Activated naive CD4-positive, alpha-beta T cell treated with anti-CD3 and anti-CD28 coated beads for 36 hours (primary cell): Measurements from ENCODE around the gene UNC5B. TPM values are rescaled to one million over a fixed set of nuclear protein-coding genes. Genes with fewer than 3 reads are reported as not detected.

ENCODE experiments used
- CTCF ChIA-PET: fragments of 350-600 bp; sonication (Branson Sonifier 250); formaldehyde crosslinking; loops from one replicate; lab custom pipeline; 2021; ENCODE audit warnings: antibody characterized with exemption; lab: Charles Lee
- DNase-seq: peaks from one replicate; pipeline ENCODE4 v3.0.0-alpha.2; 2020
- H3K27ac Mint-ChIP-seq: one replicate; pipeline ENCODE4 v1.8.0; 2021; ENCODE audit warnings: mild to moderate bottlenecking, mixed read lengths
- H3K27me3 Mint-ChIP-seq: one replicate; pipeline ENCODE4 v1.8.0; 2021; ENCODE audit warnings: low read depth, mixed read lengths
- H3K36me3 Mint-ChIP-seq: one replicate; pipeline ENCODE4 v1.8.0; 2021; ENCODE audit warnings: low read depth, mixed read lengths
- H3K4me1 Mint-ChIP-seq: one replicate; pipeline ENCODE4 v1.8.0; 2021; ENCODE audit warnings: low read depth, mixed read lengths
- H3K4me3 Mint-ChIP-seq: one replicate; pipeline ENCODE4 v1.8.0; 2021; ENCODE audit warnings: mild to moderate bottlenecking, moderate library complexity, mixed read lengths
- H3K9me3 Mint-ChIP-seq: one replicate; pipeline ENCODE4 v1.8.0; 2021; ENCODE audit warnings: mixed read lengths
- intact Hi-C: fragments of 100-400 bp; cut with micrococcal nuclease; formaldehyde crosslinking; loops from one replicate; pipeline ENCODE4 v1.15.1; 2023
- total RNA-seq, 2 experiments: library from RNA; stranded (reverse); gene quantifications; one replicate each; pipeline ENCODE4 v1.2.3, GENCODE V29; 2021

Gene UNC5B
- total RNA-seq, 2 experiments from 2014 or later = 0.05 TPM

DNA sequence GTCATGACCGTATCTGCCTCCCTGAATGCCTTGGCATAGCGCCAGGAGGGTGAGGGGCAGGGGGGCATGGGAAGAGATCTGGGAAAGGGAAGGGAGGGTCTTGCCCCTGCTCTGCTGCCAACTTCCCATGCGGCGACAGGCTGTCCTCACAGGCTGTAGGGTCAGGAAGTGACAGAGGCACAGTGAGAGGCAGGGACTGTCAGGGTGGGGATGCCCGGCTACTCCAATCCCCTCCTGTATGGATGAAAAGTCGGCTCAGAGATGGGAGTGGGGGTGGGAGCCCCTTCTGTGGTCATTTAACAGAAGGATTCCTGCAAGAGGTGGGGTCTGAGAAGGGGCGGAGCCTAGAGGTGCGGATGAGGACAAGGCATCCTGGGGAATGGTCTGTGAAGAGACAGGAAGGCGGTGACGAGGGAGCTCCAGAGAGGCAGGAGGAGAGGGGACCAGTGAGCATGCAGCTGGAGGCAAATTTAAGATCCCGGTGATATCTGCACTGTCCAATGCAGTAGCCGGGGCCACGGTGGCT is 20.8 kb upstream of the UNC5B start:
- Mint-ChIP-seq H3K9me3 (no peaks in the 10 kb centered on the region), H3K36me3 (no peaks in the 10 kb centered on the region), H3K4me1 (no peaks in the 10 kb centered on the region), H3K27ac (no peak overlapping the region), H3K27me3 (no peaks in the 10 kb centered on the region), H3K4me3 (no peak overlapping the region)
- no peak for DNase-seq
- intact Hi-C loops = no loop called here
- CTCF ChIA-PET = no interaction called here

DNA sequence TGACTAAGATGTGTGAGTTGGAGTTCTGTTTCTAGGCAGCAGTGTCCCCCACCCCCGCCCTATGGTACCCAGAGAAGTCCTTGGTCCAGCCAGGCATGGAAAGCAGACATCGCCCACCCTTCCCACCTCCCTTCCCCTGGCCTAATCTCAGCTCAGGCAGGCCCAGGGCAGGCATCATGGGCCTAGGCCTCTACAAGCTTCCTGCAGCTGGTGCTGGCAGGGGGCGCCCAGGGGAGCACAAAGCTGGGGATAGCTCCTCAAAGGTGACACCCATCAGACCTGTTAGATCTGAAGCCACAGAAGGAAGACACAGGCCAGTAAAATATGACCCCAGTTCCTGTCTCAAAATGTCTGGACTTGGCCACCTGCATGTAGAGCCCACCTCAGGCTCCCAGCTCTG is 18.9 kb upstream of the UNC5B start:
- no peaks in the 10 kb centered on the region for H3K36me3 Mint-ChIP-seq
- peaks cover 12% of the 10 kb centered on the region for H3K9me3 Mint-ChIP-seq
- H3K4me3 Mint-ChIP-seq = no peak overlapping the region
- no peaks in the 10 kb centered on the region for H3K4me1 Mint-ChIP-seq
- no peak overlapping the region for H3K27ac Mint-ChIP-seq
- no peaks in the 10 kb centered on the region for H3K27me3 Mint-ChIP-seq
- CTCF ChIA-PET = no interaction called here
- no peak for DNase-seq
- intact Hi-C loops = no loop called here

DNA sequence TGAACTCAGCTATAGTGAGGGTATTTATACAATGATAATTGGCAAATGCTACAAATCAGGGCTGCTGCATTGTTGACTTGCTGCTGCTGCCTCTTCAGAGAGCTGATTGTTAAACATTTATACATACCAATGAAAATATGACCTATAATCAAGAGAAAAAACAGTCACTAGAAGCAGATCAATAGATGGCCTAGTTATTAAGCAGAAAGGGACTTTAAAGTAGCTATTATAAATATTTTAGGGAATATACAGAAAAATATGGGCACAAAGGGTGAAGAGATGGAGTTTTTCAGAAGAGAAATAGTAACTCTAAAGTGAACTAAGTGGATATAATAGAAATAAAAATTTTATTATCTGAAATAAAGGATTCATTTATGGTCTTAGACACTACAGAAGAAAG is 14.4 kb upstream of the UNC5B start:
- Mint-ChIP-seq H3K36me3 (no peaks in the 10 kb centered on the region), H3K4me3 (no peak overlapping the region), H3K9me3 (peaks cover 17% of the 10 kb centered on the region), H3K27me3 (peaks cover 2% of the 10 kb centered on the region), H3K4me1 (no peaks in the 10 kb centered on the region), H3K27ac (no peak overlapping the region)
- no peak for DNase-seq
- CTCF ChIA-PET = no interaction called here
- intact Hi-C loops = no loop called here

DNA sequence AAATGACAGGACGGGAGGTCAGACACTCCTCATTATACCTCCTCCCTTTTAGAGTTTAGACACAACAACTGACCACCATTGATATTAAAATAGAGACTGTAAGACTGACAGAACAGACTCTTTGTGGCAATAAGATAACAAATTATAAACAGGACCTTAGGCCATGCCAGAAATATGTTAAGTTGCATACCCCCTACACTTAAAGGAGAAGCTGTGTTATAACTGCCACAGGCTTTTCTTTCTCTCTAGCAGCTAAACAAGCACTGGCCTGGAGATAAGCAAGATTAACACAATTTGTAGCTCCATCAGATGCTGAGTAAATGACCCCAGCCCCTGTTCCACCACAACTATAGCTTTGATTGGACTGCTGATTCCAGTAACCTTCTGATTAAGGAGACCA is 10.5 kb upstream of the UNC5B start:
- Mint-ChIP-seq H3K9me3 (peaks cover 16% of the 10 kb centered on the region), H3K4me3 (no peak overlapping the region), H3K36me3 (no peaks in the 10 kb centered on the region), H3K27me3 (peaks cover 2% of the 10 kb centered on the region), H3K27ac (no peak overlapping the region), H3K4me1 (no peaks in the 10 kb centered on the region)
- DNase-seq = no peak
- intact Hi-C loops = loop anchor here (10.0 kb wide), 2 partner anchors 107 to 387 kb away; partner anchors contain the start of gene SGPL1
- CTCF ChIA-PET = no interaction called here

DNA sequence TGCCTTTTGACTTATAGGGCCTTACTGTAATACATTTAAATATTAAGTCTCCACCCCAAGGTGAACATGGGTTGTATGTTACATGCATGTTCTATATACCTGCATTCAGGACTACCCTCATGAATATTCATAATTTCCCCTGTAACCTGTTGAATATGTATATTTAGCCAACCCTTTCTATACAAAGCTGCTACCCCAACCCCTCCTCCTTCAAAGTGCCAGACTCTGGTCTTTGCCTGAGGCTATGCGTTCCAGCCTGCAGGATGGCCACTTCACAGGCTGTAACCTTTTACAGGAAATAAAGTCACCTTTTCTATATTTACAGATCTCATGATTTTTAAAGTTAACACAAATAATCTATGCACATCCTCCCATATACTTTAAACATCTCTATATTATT is 10.1 kb upstream of the UNC5B start:
- intact Hi-C loops = loop anchor here (10.0 kb wide), 2 partner anchors 108 to 388 kb away; partner anchors contain the start of gene SGPL1
- H3K27ac Mint-ChIP-seq = no peak overlapping the region
- no peak overlapping the region for H3K4me3 Mint-ChIP-seq
- CTCF ChIA-PET = no interaction called here
- H3K27me3 Mint-ChIP-seq = peaks cover 5% of the 10 kb centered on the region
- peaks cover 11% of the 10 kb centered on the region for H3K9me3 Mint-ChIP-seq
- DNase-seq = no peak
- no peaks in the 10 kb centered on the region for H3K36me3 Mint-ChIP-seq
- no peaks in the 10 kb centered on the region for H3K4me1 Mint-ChIP-seq

DNA sequence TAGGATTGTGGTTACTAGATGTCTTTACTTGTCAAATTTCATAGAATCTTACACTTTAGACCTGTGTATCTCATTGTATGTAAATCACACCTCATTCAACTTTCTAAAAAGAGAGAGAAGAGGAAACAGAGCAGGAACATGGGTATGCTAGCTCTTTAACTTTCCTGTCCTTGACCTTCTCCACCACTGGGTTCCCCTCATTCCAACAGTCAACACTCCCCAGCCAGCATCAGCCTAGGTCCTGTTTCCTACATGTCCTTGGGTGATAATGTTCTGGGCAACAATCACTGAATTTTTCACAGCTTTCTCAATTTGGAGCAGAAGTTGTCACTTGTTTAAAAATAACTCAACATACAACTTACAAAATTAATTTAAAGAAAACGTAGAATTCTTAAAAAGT is 9.2 kb upstream of the UNC5B start:
- peaks cover 12% of the 10 kb centered on the region for H3K27me3 Mint-ChIP-seq
- intact Hi-C loops = loop anchor here (10.0 kb wide), 2 partner anchors 108 to 388 kb away; partner anchors contain the start of gene SGPL1
- H3K4me1 Mint-ChIP-seq = no peaks in the 10 kb centered on the region
- H3K36me3 Mint-ChIP-seq = no peaks in the 10 kb centered on the region
- H3K9me3 Mint-ChIP-seq = peaks cover 9% of the 10 kb centered on the region
- CTCF ChIA-PET = no interaction called here
- no peak for DNase-seq
- H3K27ac Mint-ChIP-seq = no peak overlapping the region
- no peak overlapping the region for H3K4me3 Mint-ChIP-seq

DNA sequence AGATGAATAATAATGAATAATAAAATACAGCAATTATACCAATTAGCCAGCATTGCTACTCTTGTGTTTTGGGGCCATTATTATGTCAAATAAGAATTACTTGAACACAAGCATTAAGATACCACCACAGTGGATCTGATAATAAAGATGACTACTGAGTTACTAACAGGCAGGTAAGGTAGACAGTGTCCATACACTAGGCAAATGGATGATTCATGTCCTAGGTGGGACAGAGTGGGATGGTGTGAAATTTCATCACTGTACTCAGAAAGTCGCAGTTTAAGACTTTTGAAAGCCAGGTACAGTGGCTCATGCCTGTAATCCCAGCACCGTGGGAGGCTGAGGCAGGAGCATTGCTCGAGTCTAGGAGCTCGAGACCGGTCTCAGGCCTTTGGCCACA is 8.7 kb upstream of the UNC5B start:
- Mint-ChIP-seq H3K36me3 (no peaks in the 10 kb centered on the region), H3K27me3 (peaks cover 13% of the 10 kb centered on the region), H3K4me1 (no peaks in the 10 kb centered on the region), H3K27ac (no peak overlapping the region), H3K9me3 (peaks cover 3% of the 10 kb centered on the region), H3K4me3 (no peak overlapping the region)
- CTCF ChIA-PET = no interaction called here
- intact Hi-C loops = loop anchor here (10.0 kb wide), 2 partner anchors 109 to 389 kb away; partner anchors contain the start of gene SGPL1
- DNase-seq = no peak

DNA sequence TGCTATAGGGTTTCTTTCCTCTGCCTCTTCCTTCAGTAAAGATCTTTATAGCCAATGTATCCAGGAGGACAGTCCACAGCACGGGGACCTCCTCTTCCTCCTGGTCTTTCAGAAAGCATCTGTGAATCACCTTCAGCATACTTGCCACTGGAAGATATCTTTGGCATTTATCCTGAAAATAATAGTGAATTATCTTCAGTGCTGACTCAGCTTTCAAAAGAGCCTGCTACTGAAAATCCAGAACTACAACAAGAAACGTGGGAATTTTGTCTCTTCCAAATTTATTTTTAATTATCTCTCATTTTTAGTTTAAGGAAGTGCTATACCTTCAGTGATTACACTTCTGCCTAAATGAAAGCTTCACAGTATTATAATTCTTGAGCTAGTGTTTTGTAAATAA is 7.6 kb upstream of the UNC5B start:
- Mint-ChIP-seq H3K4me1 (no peaks in the 10 kb centered on the region), H3K27ac (no peak overlapping the region), H3K9me3 (no peaks in the 10 kb centered on the region), H3K4me3 (no peak overlapping the region), H3K36me3 (no peaks in the 10 kb centered on the region), H3K27me3 (peaks cover 16% of the 10 kb centered on the region)
- intact Hi-C loops = loop anchor here (10.0 kb wide), 2 partner anchors 110 to 390 kb away; partner anchors contain the start of gene SGPL1
- CTCF ChIA-PET = interaction anchor here (2.0 kb wide), 1 partner anchor 302 kb away, joined by 6 read pairs; no protein-coding TSS in a partner anchor
- DNase-seq = no peak

DNA sequence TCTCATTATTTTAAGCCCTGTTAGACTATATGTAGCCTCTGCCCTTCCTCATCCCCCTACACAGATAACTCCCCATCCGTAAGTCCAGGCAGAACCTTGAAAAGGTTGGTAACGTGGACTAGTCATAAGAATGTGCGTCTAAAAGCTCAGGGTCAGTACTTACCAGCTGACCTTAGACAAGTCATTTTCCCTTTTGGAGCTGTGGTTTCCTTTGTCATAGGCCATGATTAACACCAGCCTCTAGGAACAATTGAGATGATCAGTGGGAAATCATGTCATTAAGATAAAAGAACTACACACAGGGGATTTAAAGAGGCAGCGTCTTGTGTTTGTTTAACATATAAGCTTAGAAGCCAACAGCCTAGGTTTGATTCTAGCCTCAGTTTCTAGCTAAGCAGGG is 6.9 kb upstream of the UNC5B start:
- no peak overlapping the region for H3K27ac Mint-ChIP-seq
- intact Hi-C loops = loop anchor here (10.0 kb wide), 2 partner anchors 111 to 391 kb away; partner anchors contain the start of gene SGPL1
- CTCF ChIA-PET = interaction anchor here (1.2 to 2.2 kb wide), 3 partner anchors 31 to 303 kb away, joined by 3 to 7 read pairs (median 6); no protein-coding TSS in a partner anchor

DNA sequence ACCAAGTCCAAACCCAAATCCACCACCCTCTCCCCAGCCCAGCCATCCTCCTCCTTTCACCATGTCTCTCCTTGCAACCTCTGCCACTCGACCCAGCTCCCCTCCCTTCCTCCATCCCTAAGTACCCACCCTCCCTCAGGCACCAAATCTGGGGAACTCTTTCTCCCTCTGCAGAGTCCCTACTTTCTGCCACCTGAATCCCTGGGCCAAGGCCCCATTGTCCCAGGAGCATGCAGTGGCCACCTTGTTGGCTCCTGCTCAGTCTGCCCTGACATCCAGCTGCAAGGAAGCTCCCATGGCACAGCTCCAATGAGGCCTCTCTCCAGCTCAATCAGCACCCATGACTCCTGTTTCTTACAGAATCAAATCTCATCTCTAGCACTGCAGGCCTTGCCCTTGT is 5.5 kb upstream of the UNC5B start:
- CTCF ChIA-PET = interaction anchor here (0.7 to 2.2 kb wide), 4 partner anchors 8 to 281 kb away, joined by 3 to 7 read pairs (median 3); no protein-coding TSS in a partner anchor
- Mint-ChIP-seq H3K27me3 (peaks cover 37% of the 10 kb centered on the region), H3K9me3 (no peaks in the 10 kb centered on the region), H3K27ac (no peak overlapping the region), H3K4me1 (no peaks in the 10 kb centered on the region), H3K36me3 (no peaks in the 10 kb centered on the region), H3K4me3 (no peak overlapping the region)
- intact Hi-C loops = loop anchor here (10.0 kb wide), 2 partner anchors 112 to 392 kb away; partner anchors contain the start of gene SGPL1
- no peak for DNase-seq

More for the DNA sequence above, 6.9 kb upstream of the UNC5B start:
- H3K27me3 Mint-ChIP-seq = peaks cover 24% of the 10 kb centered on the region
- no peak for DNase-seq
- no peaks in the 10 kb centered on the region for H3K9me3 Mint-ChIP-seq
- H3K4me1 Mint-ChIP-seq = no peaks in the 10 kb centered on the region
- H3K36me3 Mint-ChIP-seq = no peaks in the 10 kb centered on the region
- no peak overlapping the region for H3K4me3 Mint-ChIP-seq

DNA sequence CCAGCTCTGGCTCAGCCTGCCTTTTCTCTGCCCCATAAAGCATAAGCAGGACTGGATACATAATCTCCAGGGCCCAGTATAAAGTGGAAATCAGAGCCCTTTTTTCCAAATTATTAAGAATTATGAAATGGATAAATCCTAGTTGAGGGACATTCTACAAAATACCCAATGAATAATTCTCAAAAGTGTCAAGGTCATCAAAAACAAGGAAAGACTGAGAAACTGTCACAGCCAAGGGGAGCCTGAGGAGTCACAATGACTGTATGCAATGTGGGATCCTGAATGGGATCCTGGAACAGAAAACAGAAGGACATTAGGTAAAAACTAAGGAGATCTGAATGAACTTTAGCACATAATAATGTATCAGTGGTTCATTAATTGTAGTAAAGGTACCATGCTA is 4.8 kb upstream of the UNC5B start:
- intact Hi-C loops = loop anchor here (10.0 kb wide), 2 partner anchors 113 to 393 kb away; partner anchors contain the start of gene SGPL1
- no peaks in the 10 kb centered on the region for H3K36me3 Mint-ChIP-seq
- H3K9me3 Mint-ChIP-seq = no peaks in the 10 kb centered on the region
- CTCF ChIA-PET = interaction anchor here (0.9 to 2.2 kb wide), 2 partner anchors 8 to 282 kb away, joined by 3 to 7 read pairs; no protein-coding TSS in a partner anchor
- H3K4me1 Mint-ChIP-seq = no peaks in the 10 kb centered on the region
- no peak for DNase-seq
- H3K4me3 Mint-ChIP-seq = no peak overlapping the region
- H3K27me3 Mint-ChIP-seq = peaks cover 37% of the 10 kb centered on the region
- H3K27ac Mint-ChIP-seq = no peak overlapping the region

DNA sequence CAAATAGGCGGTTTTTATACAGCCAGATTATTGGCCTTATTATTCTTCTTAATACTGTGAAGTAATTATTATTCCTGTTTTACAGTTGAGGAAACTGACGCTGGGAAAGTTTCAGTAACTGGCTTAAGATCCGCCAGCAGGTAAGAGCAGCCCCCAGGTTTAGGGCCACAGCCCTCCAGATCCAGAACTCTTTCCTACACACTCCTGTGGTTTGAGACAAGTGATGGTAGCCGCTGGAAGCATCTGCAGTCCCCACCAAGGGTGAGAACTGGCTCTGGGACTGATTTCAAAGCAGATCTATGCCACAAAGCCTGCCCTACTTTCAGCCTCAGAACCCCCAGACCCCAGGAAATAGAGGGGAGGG is 3.0 kb upstream of the UNC5B start:
- peaks cover 8% of the 10 kb centered on the region for H3K4me1 Mint-ChIP-seq
- no peak for DNase-seq
- H3K36me3 Mint-ChIP-seq = no peaks in the 10 kb centered on the region
- peaks cover 47% of the 10 kb centered on the region for H3K27me3 Mint-ChIP-seq
- H3K4me3 Mint-ChIP-seq = no peak overlapping the region
- CTCF ChIA-PET = interaction anchor here (0.9 to 1.4 kb wide), 5 partner anchors 30 to 660 kb away, joined by 3 to 15 read pairs (median 4); no protein-coding TSS in a partner anchor
- no peak overlapping the region for H3K27ac Mint-ChIP-seq
- H3K9me3 Mint-ChIP-seq = no peaks in the 10 kb centered on the region
- intact Hi-C loops = loop anchor here (1.0 to 10.0 kb wide), 3 partner anchors 115 to 395 kb away; partner anchors contain the start of gene SGPL1
